HG03460 (cell line): ENCODE data around the gene TAF11.
"Not testable (repeated sequence)": the region's sequence is repeated elsewhere in the genome, so short reads cannot be mapped to it uniquely, and the experiment has no call there.

Experiments used
- ATAC-seq: cut with Tn5 transposase; IDR thresholded peaks from one replicate; pipeline ENCODE4 v1.9.1; 2021; ENCODE audit not compliant: unreplicated experiment

The TAF11 gene

GRCh38 chr6:34867484-34867883, 20.4 kb downstream of the TAF11 start:
- no peak for ATAC-seq

- no peak for ATAC-seq
Observed at GRCh38 chr6:34866509-34866908, 21.3 kb downstream of the TAF11 start.

GRCh38 chr6:34865107-34865506, 22.7 kb downstream of the TAF11 start:
- ATAC-seq: no peak

GRCh38 chr6:34864007-34864406, 23.8 kb downstream of the TAF11 start:
- no peak for ATAC-seq

GRCh38 chr6:34860776-34861175, 27.1 kb downstream of the TAF11 start:
- no peak for ATAC-seq

- no peak for ATAC-seq
Observed at GRCh38 chr6:34859951-34860350, 27.9 kb downstream of the TAF11 start.

GRCh38 chr6:34858681-34859080, 29.2 kb downstream of the TAF11 start:
- no peak for ATAC-seq

- ATAC-seq: no peak
Observed at GRCh38 chr6:34855463-34855862, 32.4 kb downstream of the TAF11 start.

- ATAC-seq: no peak
Observed at GRCh38 chr6:34852406-34853085, 35.3 kb downstream of the TAF11 start.

- ATAC-seq: no peak
Observed at GRCh38 chr6:34851361-34851760, 36.5 kb downstream of the TAF11 start.

- not testable (repeated sequence) for ATAC-seq
Observed at GRCh38 chr6:34849066-34849465, 38.8 kb downstream of the TAF11 start.

- no peak for ATAC-seq
Observed at GRCh38 chr6:34839666-34840352, 48.0 kb downstream of the TAF11 start.

- ATAC-seq: no peak
Observed at GRCh38 chr6:34837528-34837927, 50.3 kb downstream of the TAF11 start.

- ATAC-seq: no peak
Observed at GRCh38 chr6:34836451-34836850, 51.4 kb downstream of the TAF11 start.

GRCh38 chr6:34836008-34836407, 51.8 kb downstream of the TAF11 start:
- ATAC-seq: no peak

- ATAC-seq: no peak
Observed at GRCh38 chr6:34834789-34835518, 52.9 kb downstream of the TAF11 start.

GRCh38 chr6:34832942-34833341, 54.9 kb downstream of the TAF11 start:
- ATAC-seq: no peak

- ATAC-seq: no peak
Observed at GRCh38 chr6:34829137-34829536, 58.7 kb downstream of the TAF11 start.
